Breast epithelium (tissue), 4 donors: ENCODE data around the gene CTNNA2. TPM values are rescaled to one million over a fixed set of nuclear protein-coding genes. Genes with fewer than 3 reads are reported as not detected.

ENCODE experiments used
- DNase-seq, 2 donors: peaks; one replicate each; pipeline ENCODE4 v3.0.0-alpha.2; 2019; ENCODE audit warnings: low spot score in 2 of 2
- H3K27ac ChIP-seq, 2 donors: fragments of 200-600 bp; sonication (generic) in 1 of 2; one replicate each; pipeline ENCODE4 v1.5.1; 2016 to 2019; ENCODE audit warnings: mild to moderate bottlenecking in 1 of 2
- H3K27me3 ChIP-seq, 2 donors: fragments of 200-600 bp; sonication (generic) in 1 of 2; one replicate each; pipeline versions ENCODE4 v1.5.1 to v1.6.0; 2017 to 2019; ENCODE audit warnings: control low read depth in 1 of 2, mild to moderate bottlenecking in 1 of 2
- H3K36me3 ChIP-seq: fragments of 200-600 bp; one replicate; pipeline ENCODE4 v1.5.1; 2019
- H3K4me1 ChIP-seq, 2 donors: fragments of 200-600 bp; sonication (generic); one replicate each; pipeline ENCODE4 v1.5.1; 2016 to 2019; ENCODE audit warnings: control low read depth in 1 of 2
- H3K4me3 ChIP-seq, 3 donors: fragments of 200-600 bp; sonication (generic); 1 replicate in 2 of 3; 2 replicates in 1 of 3; pipeline ENCODE4 v1.5.1; 2016 to 2019; ENCODE audit warnings: mild to moderate bottlenecking in 3 of 3, moderate library complexity in 2 of 3
- H3K9me3 ChIP-seq, 2 donors: fragments of 200-600 bp; sonication (generic) in 1 of 2; one replicate each; pipeline ENCODE4 v1.5.1; 2016 to 2019; ENCODE audit warnings: control low read depth in 1 of 2
- CTCF ChIP-seq, 3 donors: fragments of 450-650 bp; IDR thresholded peaks; one replicate each; pipeline ENCODE4 v1.5.1; 2016 to 2017; ENCODE audit warnings: antibody characterized with exemption in 3 of 3, mild to moderate bottlenecking in 3 of 3, moderate library complexity in 3 of 3
- POLR2A ChIP-seq: fragments of 450-650 bp; IDR thresholded peaks from one replicate; pipeline ENCODE4 v1.6.1; 2016; ENCODE audit warnings: antibody characterized with exemption, mild to moderate bottlenecking, moderate library complexity
- POLR2AphosphoS5 ChIP-seq, 3 donors: sonication (generic); formaldehyde crosslinking; IDR thresholded peaks; one replicate each; pipeline ENCODE4 v1.6.1; 2017; ENCODE audit warnings: antibody characterized with exemption in 3 of 3
- intact Hi-C: fragments of 100-400 bp; cut with DNase I; formaldehyde crosslinking; loops from one replicate; pipeline ENCODE4 v1.15.1; 2023; ENCODE audit warnings: low total_unique reads
- total RNA-seq, 3 donors: library from RNA; depleted of rRNA; stranded (reverse); fragments of >200 nt; gene quantifications; one replicate each; pipeline ENCODE4 v1.1.0, GENCODE V29; 2016

The CTNNA2 gene
- total RNA-seq, 3 donors from 2014 or later, result 0.16 TPM; not detected in 2

GRCh38 chr2:80269806-80270205 is 757.0 kb downstream of the CTNNA2 start:
- Histone ChIP-seq H3K36me3 (no peaks in the 10 kb centered on the region), H3K4me1 (no peaks in the 10 kb centered on the region), H3K9me3 (no peaks in the 10 kb centered on the region), H3K27ac (no peak overlapping the region), H3K4me3 (no peak overlapping the region), H3K27me3 (no peaks in the 10 kb centered on the region)
- no peak for TF ChIP-seq CTCF (IDR thresholded peaks at IDR 0.05)
- intact Hi-C loops, result no loop called here
- DNase-seq, result no peak

DNA sequence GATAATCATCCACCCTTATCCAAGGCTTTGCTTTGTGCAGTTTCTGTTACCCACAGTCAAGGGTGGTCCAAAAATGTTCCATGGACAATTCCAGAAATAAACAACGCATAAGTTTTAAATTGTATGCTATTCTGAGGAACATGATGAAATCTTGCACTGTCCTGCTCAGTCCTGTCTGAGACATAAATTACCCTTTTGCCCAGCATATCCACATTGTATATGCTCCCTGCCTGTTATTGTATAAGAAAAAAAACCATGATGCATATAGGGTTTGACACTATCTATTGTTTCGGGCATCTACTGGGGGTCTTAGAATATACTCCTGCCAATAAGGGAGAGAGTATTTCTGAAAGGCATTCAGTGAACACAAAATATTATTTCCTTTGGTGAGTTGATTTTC is 767.7 kb downstream of the CTNNA2 start:
- TF ChIP-seq POLR2AphosphoS5 (IDR thresholded peaks at IDR 0.05) (no peak), CTCF (IDR thresholded peaks at IDR 0.05) (no peak), POLR2A (no peak)
- Histone ChIP-seq H3K27me3 (no peaks in the 10 kb centered on the region), H3K4me1 (no peaks in the 10 kb centered on the region), H3K27ac (no peak overlapping the region), H3K36me3 (no peaks in the 10 kb centered on the region), H3K9me3 (no peaks in the 10 kb centered on the region), H3K4me3 (no peak overlapping the region)
- intact Hi-C loops, result no loop called here
- no peak for DNase-seq

DNA sequence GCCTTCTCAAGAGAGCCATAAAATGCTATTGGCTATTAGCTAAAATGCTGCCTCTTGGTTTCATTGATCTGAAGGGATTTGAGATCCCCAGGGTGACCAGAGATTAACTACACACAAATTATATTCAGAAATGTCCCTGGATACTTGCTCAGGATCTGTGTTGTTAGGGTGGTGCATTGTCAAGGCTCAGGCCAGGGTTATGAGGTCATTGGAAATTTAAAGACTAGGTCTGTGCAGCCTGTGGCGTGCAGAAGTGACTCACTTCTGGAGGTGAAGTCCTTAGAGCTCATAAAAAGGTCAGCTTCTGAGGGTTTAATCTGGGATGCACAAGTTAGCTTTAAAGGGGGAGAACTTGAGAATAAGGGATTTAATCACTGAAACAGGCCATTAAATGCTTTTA is 768.2 kb downstream of the CTNNA2 start:
- no peaks in the 10 kb centered on the region for H3K27me3 ChIP-seq
- no peak for DNase-seq
- no peak overlapping the region for H3K4me3 ChIP-seq
- H3K9me3 ChIP-seq, result no peaks in the 10 kb centered on the region
- TF ChIP-seq POLR2AphosphoS5 (IDR thresholded peaks at IDR 0.05) (no peak), CTCF (IDR thresholded peaks at IDR 0.05) (no peak), POLR2A (no peak)
- intact Hi-C loops, result no loop called here
- no peak overlapping the region for H3K27ac ChIP-seq
- no peaks in the 10 kb centered on the region for H3K4me1 ChIP-seq
- no peaks in the 10 kb centered on the region for H3K36me3 ChIP-seq

GRCh38 chr2:80288576-80288975 is 775.7 kb downstream of the CTNNA2 start:
- no peaks in the 10 kb centered on the region for H3K4me1 ChIP-seq
- H3K36me3 ChIP-seq, result no peaks in the 10 kb centered on the region
- no peak overlapping the region for H3K4me3 ChIP-seq
- no peak overlapping the region for H3K27ac ChIP-seq
- H3K27me3 ChIP-seq, result no peaks in the 10 kb centered on the region
- H3K9me3 ChIP-seq, result no peaks in the 10 kb centered on the region
- DNase-seq, result no peak
- TF ChIP-seq POLR2A, result no peak
- TF ChIP-seq POLR2AphosphoS5 (IDR thresholded peaks at IDR 0.05), result no peak
- no peak for TF ChIP-seq CTCF (IDR thresholded peaks at IDR 0.05)
- intact Hi-C loops, result no loop called here

DNA sequence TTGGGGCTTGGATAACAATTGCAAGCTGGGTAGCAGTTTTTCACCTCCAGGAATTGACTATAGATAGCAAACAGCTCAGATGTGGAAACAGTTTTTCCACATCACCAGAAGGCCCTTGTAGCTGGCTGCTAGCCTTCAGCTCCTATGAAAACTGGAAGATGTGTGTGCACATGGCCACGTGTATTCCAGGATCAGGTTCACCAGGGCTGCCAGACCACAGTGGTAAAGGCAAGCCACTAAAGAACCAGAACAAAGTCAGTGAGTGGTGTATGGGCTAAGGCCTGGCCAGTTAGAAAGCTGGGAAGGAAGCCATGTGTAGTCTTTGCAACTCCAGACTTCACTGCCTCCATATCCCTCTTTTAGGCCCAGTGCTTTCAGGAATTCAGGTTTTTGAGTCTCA is 778.8 kb downstream of the CTNNA2 start:
- DNase-seq, result no peak
- Histone ChIP-seq H3K27ac (no peak overlapping the region), H3K36me3 (no peaks in the 10 kb centered on the region), H3K4me1 (no peaks in the 10 kb centered on the region), H3K9me3 (no peaks in the 10 kb centered on the region), H3K4me3 (no peak overlapping the region), H3K27me3 (no peaks in the 10 kb centered on the region)
- TF ChIP-seq CTCF (IDR thresholded peaks at IDR 0.05) (no peak), POLR2A (no peak), POLR2AphosphoS5 (IDR thresholded peaks at IDR 0.05) (no peak)
- intact Hi-C loops, result no loop called here
